Osteocyte (in vitro differentiated cells): ENCODE measurements around the gene TMEM125. TPM values are rescaled to one million over a fixed set of nuclear protein-coding genes. Genes with fewer than 3 reads are reported as not detected.

Experiments
- DNase-seq: peaks from one replicate; pipeline ENCODE4 v3.0.0; 2021; ENCODE audit warnings: mixed read lengths; ENCODE audit not compliant: unreplicated experiment; ENCODE audit errors: extremely low spot score
- H3K27ac Mint-ChIP-seq: one replicate; pipeline ENCODE4 v1.8.0; 2021; ENCODE audit warnings: mild to moderate bottlenecking, mixed read lengths; ENCODE audit not compliant: unreplicated experiment
- H3K27me3 Mint-ChIP-seq: one replicate; pipeline ENCODE4 v1.8.0; 2021; ENCODE audit warnings: mixed read lengths; ENCODE audit not compliant: unreplicated experiment
- H3K36me3 Mint-ChIP-seq: one replicate; pipeline ENCODE4 v1.8.0; 2021; ENCODE audit warnings: mixed read lengths; ENCODE audit not compliant: unreplicated experiment
- H3K4me1 Mint-ChIP-seq: one replicate; pipeline ENCODE4 v1.8.0; 2021; ENCODE audit warnings: mixed read lengths; ENCODE audit not compliant: unreplicated experiment
- H3K4me3 Mint-ChIP-seq: one replicate; pipeline ENCODE4 v1.8.0; 2021; ENCODE audit warnings: mild to moderate bottlenecking, moderate library complexity, mixed read lengths; ENCODE audit not compliant: unreplicated experiment
- H3K9me3 Mint-ChIP-seq: one replicate; pipeline ENCODE4 v1.8.0; 2021; ENCODE audit warnings: mixed read lengths; ENCODE audit not compliant: unreplicated experiment
- total RNA-seq: library from RNA; stranded (reverse); gene quantifications from 2 replicates; pipeline ENCODE4 v1.2.1, GENCODE V29; 2021
- TF ChIP-seq, protein P1 (sequence below): fragments of 200-600 bp; sonication (generic); IDR thresholded peaks from 2 replicates; pipeline ENCODE4 v1.5.0; 2021; ENCODE audit warnings: antibody characterized with exemption, mild to moderate bottlenecking, moderate library complexity

TMEM125 gene
- total RNA-seq, 1 donor from 2014 or later, result not detected

DNA sequence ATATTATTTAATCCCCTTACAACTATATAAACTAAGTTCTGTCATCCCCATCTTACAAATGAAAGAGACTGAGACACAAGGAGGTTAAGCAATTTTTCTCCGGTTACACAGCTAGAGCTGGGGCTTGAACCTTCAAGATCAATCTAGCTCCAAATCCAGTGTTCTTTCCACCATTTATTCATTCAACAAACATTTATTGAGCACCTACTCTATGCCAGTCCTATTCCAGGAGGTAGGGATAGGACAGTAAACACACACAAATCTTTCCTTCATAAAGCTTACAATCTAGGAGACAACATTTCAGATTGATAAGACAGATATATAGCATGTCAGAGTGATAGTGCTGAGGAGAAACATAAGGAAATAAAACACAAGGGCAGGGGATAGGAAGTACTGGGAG is 2.9 kb upstream of the TMEM125 start:
- peaks cover 17% of the 10 kb centered on the region for H3K9me3 Mint-ChIP-seq
- no peak for DNase-seq
- peaks cover 9% of the 10 kb centered on the region for H3K4me1 Mint-ChIP-seq
- H3K4me3 Mint-ChIP-seq, result no peak overlapping the region
- peaks cover 3% of the 10 kb centered on the region for H3K36me3 Mint-ChIP-seq
- TF ChIP-seq, protein P1, sequence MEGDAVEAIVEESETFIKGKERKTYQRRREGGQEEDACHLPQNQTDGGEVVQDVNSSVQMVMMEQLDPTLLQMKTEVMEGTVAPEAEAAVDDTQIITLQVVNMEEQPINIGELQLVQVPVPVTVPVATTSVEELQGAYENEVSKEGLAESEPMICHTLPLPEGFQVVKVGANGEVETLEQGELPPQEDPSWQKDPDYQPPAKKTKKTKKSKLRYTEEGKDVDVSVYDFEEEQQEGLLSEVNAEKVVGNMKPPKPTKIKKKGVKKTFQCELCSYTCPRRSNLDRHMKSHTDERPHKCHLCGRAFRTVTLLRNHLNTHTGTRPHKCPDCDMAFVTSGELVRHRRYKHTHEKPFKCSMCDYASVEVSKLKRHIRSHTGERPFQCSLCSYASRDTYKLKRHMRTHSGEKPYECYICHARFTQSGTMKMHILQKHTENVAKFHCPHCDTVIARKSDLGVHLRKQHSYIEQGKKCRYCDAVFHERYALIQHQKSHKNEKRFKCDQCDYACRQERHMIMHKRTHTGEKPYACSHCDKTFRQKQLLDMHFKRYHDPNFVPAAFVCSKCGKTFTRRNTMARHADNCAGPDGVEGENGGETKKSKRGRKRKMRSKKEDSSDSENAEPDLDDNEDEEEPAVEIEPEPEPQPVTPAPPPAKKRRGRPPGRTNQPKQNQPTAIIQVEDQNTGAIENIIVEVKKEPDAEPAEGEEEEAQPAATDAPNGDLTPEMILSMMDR, result no peak
- H3K27ac Mint-ChIP-seq, result no peak overlapping the region
- peaks cover 7% of the 10 kb centered on the region for H3K27me3 Mint-ChIP-seq

DNA sequence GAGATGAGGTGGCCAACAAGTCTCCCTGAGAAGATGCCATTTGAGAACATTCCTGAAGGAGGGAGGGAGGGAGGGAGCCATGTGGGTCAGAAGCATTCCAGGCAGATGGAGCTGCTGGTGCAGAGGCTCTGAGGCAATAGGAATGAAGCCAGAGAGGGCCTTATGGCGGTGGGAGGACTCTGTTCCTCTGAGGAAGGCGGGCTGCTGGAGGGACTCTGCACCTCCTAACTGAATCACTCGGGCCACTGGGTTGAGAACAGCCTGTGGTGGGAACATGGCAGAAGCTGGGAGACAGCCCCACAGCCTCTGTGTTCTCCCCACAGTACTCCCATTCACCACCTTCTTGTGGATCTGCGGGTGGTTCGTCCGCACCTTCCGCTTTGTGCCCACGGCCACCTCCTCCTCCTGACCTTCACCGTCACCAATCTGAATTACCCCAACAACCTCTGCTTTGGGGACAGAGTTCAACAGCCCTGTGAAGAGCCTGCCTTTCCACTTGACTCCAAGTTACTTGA is 2.4 kb upstream of the TMEM125 start:
- Mint-ChIP-seq H3K4me1 (peaks cover 9% of the 10 kb centered on the region), H3K27me3 (peaks cover 7% of the 10 kb centered on the region), H3K4me3 (no peak overlapping the region), H3K9me3 (peaks cover 12% of the 10 kb centered on the region), H3K36me3 (no peaks in the 10 kb centered on the region), H3K27ac (no peak overlapping the region)
- DNase-seq, result no peak
- TF ChIP-seq, protein P1, result no peak

DNA sequence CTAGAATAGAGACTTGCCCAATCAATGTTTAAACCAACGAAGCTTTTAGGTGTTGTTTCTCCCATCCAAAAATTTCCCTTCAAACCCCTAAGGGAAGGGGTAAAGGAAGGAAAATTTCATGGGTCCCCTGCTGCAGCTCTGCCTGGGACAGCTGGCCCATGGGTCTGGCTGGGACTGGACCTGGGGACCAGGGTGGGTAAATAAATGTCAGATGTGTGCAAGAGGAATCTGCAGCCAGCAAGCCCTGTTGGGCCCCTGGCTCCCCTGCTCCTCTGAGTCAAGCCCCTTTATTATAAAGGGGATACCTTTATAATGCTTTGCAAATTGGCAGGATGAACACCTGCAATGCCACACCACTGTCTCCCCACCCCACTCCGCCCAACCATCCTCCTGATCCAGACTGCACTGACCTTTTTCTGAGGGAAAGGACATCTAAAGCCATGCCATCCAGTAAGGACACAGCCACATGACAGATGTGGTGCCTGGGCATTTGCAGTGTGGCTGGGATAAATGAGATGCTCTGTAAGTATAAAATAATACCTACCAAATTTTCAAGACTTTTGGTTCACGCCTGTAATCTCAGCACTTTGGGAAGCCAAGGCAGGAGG is 1.9 kb upstream of the TMEM125 start:
- no peaks in the 10 kb centered on the region for H3K36me3 Mint-ChIP-seq
- H3K27ac Mint-ChIP-seq, result no peak overlapping the region
- TF ChIP-seq, protein P1, result no peak
- DNase-seq, result no peak
- peaks cover 7% of the 10 kb centered on the region for H3K27me3 Mint-ChIP-seq
- H3K4me1 Mint-ChIP-seq, result peaks cover 9% of the 10 kb centered on the region
- H3K9me3 Mint-ChIP-seq, result peaks cover 7% of the 10 kb centered on the region
- no peak overlapping the region for H3K4me3 Mint-ChIP-seq

DNA sequence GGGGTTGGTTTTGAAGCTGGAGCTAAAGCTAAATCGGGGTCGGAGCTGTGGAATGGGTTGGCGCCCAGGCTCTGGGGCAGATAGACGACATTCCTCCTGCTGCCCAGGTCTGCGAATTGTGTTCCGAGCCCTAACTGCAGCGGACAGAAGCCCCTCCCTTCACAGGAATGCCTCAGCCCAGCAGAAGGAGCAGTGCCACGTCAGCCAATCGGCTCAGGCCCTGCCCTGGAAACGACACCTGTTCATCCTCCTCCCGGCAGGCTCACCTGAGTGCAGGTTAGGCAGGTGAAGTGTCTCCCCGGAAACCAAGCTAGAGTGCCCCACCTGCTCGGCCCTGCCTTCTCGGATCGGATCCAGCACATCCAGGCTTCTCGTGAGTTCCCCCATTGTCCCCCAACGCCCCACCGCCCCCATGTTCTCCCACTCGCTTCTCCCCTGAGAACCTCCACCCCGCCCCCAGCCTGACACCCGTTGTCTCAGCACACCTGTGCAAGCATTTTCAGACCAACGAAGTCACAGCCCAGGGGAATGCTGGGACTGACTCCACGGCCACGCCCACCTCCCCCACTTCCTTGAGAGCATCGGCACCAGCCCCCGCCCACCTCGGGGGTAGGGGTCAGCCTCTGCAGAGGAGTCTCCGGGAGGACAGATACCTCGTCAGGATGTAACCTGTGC is 775 bp downstream of the TMEM125 start:
- Mint-ChIP-seq H3K36me3 (no peaks in the 10 kb centered on the region), H3K4me3 (no peak overlapping the region), H3K27ac (no peak overlapping the region), H3K4me1 (peaks cover 15% of the 10 kb centered on the region), H3K27me3 (peaks cover 7% of the 10 kb centered on the region), H3K9me3 (no peaks in the 10 kb centered on the region)
- TF ChIP-seq, protein P1, result no peak
- no peak for DNase-seq
